ENCODE results near the gene CYP46A1.
"Not testable (repeated sequence)": the region's sequence is repeated elsewhere in the genome, so short reads cannot be mapped to it uniquely, and the experiment has no call there.

CYP46A1 gene

DNA sequence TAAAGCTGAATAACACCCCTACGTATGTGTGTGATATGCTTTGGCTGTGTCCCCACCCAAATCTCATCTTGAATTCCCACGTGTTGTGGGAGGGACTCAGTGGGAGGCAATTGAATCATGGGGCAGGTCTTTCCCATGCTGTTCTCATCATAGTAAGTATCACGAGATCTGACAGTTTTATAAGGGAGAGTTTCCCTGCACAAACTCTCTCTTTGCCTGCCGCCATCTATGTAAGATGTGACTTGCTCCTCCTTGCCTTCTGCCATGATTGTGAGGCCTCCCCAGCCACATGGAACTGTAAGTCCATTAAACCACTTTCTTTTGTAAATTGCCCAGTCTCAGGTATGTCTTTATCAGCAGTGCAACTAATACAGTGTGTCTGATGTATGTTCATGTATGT lies 78.8 kb downstream of the CYP46A1 start:
- not testable (repeated sequence) for H3K27ac ChIP-seq, H3K4me3 ChIP-seq

DNA sequence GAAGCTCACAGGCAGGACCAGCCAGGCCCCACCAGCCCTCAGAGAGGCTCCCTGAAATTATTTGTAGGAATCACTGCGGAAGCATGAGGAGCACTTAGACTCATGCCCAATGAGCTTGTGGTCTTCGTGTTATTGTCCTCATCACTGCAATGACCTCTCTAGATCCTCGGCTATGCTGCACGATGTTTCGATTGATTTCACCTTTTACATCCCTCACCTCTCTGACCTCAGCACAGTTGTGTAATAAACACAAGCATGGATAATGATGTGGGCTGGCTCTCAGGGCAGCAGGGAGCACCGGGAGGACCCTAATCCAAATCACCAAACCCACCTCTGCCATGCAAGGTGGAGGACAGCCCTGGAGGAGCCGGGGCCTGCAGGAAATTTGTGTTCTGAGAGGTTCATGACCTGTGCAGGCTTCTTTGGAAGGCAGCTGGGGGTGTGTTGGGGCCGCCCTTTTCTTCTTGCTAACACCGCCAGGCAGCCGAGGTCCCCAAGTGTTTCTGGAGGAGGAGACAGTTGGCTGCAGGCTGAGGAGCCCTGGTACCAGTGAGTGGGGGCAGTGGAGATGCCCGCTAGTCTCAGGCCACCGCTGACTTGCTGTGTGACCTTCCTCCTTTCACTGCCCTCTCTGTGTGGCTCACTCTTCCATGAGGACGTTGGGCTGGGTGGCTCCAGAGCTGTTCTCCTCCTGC lies 79.6 kb downstream of the CYP46A1 start:
- Histone ChIP-seq H3K27ac (no peak overlapping the region), H3K4me3 (no peak overlapping the region)

- Histone ChIP-seq H3K27ac (no peak overlapping the region), H3K4me3 (no peak overlapping the region)
Measured at GRCh38 chr14:99764222-99764706, 80.2 kb downstream of the CYP46A1 start.

DNA sequence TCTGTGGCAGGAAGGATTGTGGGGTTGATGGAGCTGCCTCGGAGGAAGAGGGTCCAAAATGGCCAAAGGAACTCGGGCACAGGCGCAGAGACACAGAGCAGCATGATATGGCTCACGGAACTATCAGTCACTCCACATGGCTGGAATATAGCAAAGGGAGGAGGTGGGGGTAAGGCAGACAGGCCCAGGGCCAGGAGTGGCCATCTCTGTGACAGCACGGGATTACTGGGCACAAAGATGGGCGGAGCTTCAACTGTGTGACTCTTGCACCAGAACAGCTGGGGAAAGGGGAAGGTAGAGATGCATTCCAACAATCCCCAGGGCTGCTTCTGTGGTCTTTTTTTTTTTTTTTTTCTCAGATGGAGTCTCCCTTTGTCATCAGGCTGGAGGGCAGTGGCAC lies 84.3 kb downstream of the CYP46A1 start:
- Histone ChIP-seq H3K4me3 (no peak overlapping the region), H3K27ac (no peak overlapping the region)

DNA sequence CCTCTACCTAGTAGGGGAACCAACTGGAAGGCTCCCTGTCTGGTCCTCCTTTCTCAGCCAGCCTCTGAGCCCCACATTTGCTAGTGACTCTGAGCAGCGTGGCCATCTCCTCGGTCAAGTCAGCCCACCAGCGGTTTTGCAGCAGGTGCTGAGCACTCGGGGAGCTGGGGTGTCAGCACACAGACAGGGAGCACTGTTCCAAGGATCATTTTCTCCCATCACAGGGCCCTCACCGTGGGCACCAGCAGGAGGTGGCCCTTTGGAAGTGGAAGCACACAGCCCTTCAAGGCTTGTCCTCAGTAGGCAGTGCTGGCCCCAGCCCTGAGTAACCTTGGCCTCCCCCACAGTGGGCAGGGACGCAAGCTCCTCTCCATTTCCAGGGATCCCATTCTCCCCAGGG lies 85.0 kb downstream of the CYP46A1 start:
- Histone ChIP-seq H3K27ac (no peak overlapping the region), H3K4me3 (no peak overlapping the region)

GRCh38 chr14:99769799-99770198 lies 85.7 kb downstream of the CYP46A1 start:
- no peak overlapping the region for H3K27ac ChIP-seq
- no peak overlapping the region for H3K4me3 ChIP-seq

DNA sequence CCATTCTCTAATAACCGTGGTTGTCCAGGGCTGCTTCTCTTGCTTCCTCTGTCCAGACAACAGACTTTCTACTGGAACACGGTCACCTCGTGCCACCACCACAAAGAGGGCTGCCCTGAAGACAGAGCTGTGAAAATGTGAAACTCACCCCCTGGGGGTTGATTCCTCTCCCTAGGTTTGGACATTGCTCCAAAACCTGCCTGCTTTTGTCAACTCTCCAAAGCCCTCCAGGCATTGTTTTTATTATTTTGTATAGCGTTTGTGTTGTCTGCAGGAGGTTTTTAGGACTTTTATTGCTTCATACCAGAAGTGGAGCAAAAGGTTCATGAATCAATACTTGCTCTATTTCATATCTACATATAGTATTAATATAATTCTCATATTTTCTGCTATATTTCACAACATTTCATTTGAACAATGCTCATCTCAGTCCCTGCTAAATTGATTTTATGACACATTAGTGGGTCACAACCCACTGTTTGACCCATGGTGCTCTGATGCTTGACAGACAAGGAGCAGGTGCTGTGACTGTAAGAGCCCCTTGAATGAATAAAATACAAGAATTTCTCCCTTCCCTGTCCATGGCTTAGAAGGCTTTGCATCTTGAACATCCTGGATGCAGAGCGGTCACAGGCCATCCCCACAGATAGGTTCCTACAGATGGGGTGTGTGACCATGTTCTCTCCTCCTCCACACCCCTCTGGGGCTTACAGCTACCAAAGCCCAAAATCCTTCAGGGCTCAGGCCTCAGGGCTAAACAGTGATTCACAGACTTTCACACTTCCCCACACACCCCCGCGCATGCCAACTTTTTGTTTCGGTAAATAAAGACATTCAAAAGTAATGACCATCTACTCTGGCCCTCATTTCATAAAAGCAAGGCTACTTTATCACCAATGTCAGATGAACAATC lies 88.5 kb downstream of the CYP46A1 start:
- H3K27ac ChIP-seq: no peak overlapping the region
- H3K4me3 ChIP-seq: no peak overlapping the region

GRCh38 chr14:99773521-99774497 lies 89.7 kb downstream of the CYP46A1 start:
- no peak overlapping the region for H3K4me3 ChIP-seq
- H3K27ac ChIP-seq: no peak overlapping the region

DNA sequence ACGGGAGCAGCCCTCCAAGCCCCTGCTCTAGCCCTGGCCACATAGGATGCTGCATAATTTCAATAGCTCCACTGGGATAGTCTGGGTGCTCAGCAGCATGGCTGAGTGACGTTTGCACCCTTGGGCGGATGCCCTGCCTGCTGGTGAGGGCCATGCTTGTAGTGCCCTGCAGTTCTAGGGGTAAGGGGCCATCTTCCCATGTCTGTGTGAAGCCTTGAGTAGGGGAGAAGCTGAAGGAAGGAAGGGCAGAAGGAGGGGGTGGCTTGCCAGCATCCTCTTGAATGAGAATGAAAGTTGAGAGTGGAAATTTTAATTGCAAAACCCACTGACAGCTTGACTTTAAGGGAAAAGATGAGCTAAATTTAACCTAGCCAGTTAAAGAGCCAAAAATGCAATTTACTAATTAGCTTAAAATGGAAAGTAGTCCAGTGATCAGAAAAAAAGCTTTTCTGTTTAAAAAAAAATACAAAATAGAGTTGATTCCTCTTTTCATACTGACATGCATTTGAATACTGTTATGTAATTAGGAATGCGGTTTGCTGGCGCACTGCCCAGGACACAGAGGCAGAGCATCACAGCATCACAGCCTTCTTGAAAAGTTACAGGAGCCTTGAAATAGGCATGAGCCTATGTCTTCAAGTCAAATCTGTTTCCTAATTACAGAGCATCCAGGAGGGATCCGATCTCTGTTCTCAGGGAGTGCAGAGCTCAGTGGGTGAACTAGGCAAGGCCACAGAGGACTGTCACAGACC lies 90.6 kb downstream of the CYP46A1 start:
- H3K4me3 ChIP-seq: no peak overlapping the region
- H3K27ac ChIP-seq: no peak overlapping the region

- no peak overlapping the region for H3K27ac ChIP-seq
Measured at GRCh38 chr14:99775351-99775750, 91.3 kb downstream of the CYP46A1 start.

More at GRCh38 chr14:99775351-99775750, 91.3 kb downstream of the CYP46A1 start:
- no peak overlapping the region for H3K4me3 ChIP-seq

Data from skin epidermis (tissue), 12 donors.